Kidney (tissue), 14 donors: ENCODE data around the gene VOPP1. TPM values are rescaled to one million over a fixed set of nuclear protein-coding genes. Genes with fewer than 3 reads are reported as not detected.

Experiments
- DNase-seq, 5 donors: peaks; one replicate each; pipeline ENCODE4 v3.0.0-alpha.2; 2013 to 2020
- FAIRE-seq: peaks from 2 replicates; lab custom pipeline; 2012; peaks lifted over from hg19 to GRCh38; lab: Jason Lieb, UNC
- H3K27ac ChIP-seq, 2 donors: one replicate each; pipeline ENCODE4 v1.7.0; 2013; ENCODE audit warnings: low read depth in 2 of 2, low read length in 2 of 2, inconsistent platforms in 1 of 2
- H3K27me3 ChIP-seq: one replicate; pipeline ENCODE4 v1.7.1; 2013; ENCODE audit warnings: low read length, inconsistent platforms; ENCODE audit not compliant: control insufficient read depth, insufficient read depth
- H3K36me3 ChIP-seq, 3 donors: one replicate each; pipeline versions ENCODE4 v1.7.0 to v1.7.1; 2013; ENCODE audit warnings: low read length in 3 of 3, control low read depth in 1 of 3, inconsistent platforms in 1 of 3; ENCODE audit not compliant: insufficient read depth in 3 of 3, control insufficient read depth in 2 of 3
- H3K4me1 ChIP-seq, 3 donors: one replicate each; pipeline versions ENCODE4 v1.7.0 to v1.7.1; 2013; ENCODE audit warnings: low read length in 3 of 3, inconsistent platforms in 1 of 3, low read depth in 1 of 3; ENCODE audit not compliant: control insufficient read depth in 2 of 3, insufficient read depth in 2 of 3
- H3K4me3 ChIP-seq, 3 donors: one replicate each; pipeline versions ENCODE4 v1.7.0 to v1.8.1; 2013; ENCODE audit warnings: low read length in 3 of 3, control low read depth in 1 of 3, inconsistent platforms in 1 of 3
- H3K9ac ChIP-seq, 3 donors: one replicate each; pipeline versions ENCODE4 v1.7.0 to v1.7.1; 2013; ENCODE audit warnings: low read length in 3 of 3, control low read depth in 1 of 3, inconsistent platforms in 1 of 3
- H3K9me3 ChIP-seq, 3 donors: one replicate each; pipeline versions ENCODE4 v1.7.0 to v1.7.1; 2013; ENCODE audit warnings: low read length in 3 of 3, control low read depth in 1 of 3, inconsistent platforms in 1 of 3; ENCODE audit not compliant: control insufficient read depth in 2 of 3, insufficient read depth in 1 of 3
- CTCF ChIP-seq: IDR thresholded peaks from 3 replicates; pipeline ENCODE4 v1.5.1; 2012; ENCODE audit warnings: mild to moderate bottlenecking, moderate library complexity, borderline replicate concordance; ENCODE audit not compliant: insufficient read depth; ENCODE audit errors: extremely low read depth
- intact Hi-C: fragments of 100-400 bp; cut with DNase I; formaldehyde crosslinking; loops from one replicate; pipeline ENCODE4 v1.11.1; 2022
- polyA plus RNA-seq: library from polyadenylated mRNA; stranded (reverse); fragments of 350-450 nt; fragmentation: Illumina TruSeq; extraction: RNeasy Lipid Tissue Mini Kit (QIAGEN cat#74804); gene quantifications from one replicate; pipeline ENCODE4 v1.2.3, GENCODE V29; 2014; ENCODE audit warnings: low read depth, low replicate concordance; ENCODE audit not compliant: insufficient read depth
- total RNA-seq: library from RNA; stranded (reverse); fragmentation: NEBNext Ultra II Directional; extraction: Animal tissue kit (Norgen Biotek cat#: 25700); gene quantifications from one replicate; pipeline ENCODE4 v1.2.1, GENCODE V29; 2021
- donor health status: control.
- donor health status: control.
- donor health status: control.
- donor health status: control.
- donor health status: control.
- donor health status: DM: yes; HTN: yes; CAD: no.
- donor health status: Normal renal cell carcinoma (clear cell type).

Gene VOPP1
- total and polyA plus RNA-seq, 2 donors from 2014 or later, result 47.3 to 98.7 TPM

- no peak for TF ChIP-seq CTCF
- Histone ChIP-seq H3K9me3 (no peaks in the 10 kb centered on the region), H3K27me3 (no peaks in the 10 kb centered on the region), H3K4me3 (no peak overlapping the region), H3K9ac (no peak overlapping the region), H3K27ac (no peak overlapping the region), H3K4me1 (no peaks in the 10 kb centered on the region), H3K36me3 (peaks cover 0 to 3% (median 0%) of the 10 kb centered on the region in 3 donors)
- intact Hi-C loops, result no loop called here
- DNase-seq (no peak), FAIRE-seq (no peak)
These were observed 102.0 kb downstream of the VOPP1 start for GRCh38 chr7:55470261-55470660.

GRCh38 chr7:55469721-55470120, 102.6 kb downstream of the VOPP1 start:
- Histone ChIP-seq H3K27me3 (no peaks in the 10 kb centered on the region), H3K27ac (no peak overlapping the region), H3K9me3 (no peaks in the 10 kb centered on the region), H3K36me3 (peaks cover 0 to 3% (median 0%) of the 10 kb centered on the region in 3 donors), H3K4me3 (no peak overlapping the region), H3K4me1 (no peaks in the 10 kb centered on the region), H3K9ac (no peak overlapping the region)
- TF ChIP-seq CTCF, result no peak
- DNase-seq, result no peak
- no peak for FAIRE-seq
- intact Hi-C loops, result no loop called here

GRCh38 chr7:55469271-55469681, 103.0 kb downstream of the VOPP1 start:
- Histone ChIP-seq H3K9me3 (no peaks in the 10 kb centered on the region), H3K27me3 (no peaks in the 10 kb centered on the region), H3K27ac (no peak overlapping the region), H3K4me1 (no peaks in the 10 kb centered on the region), H3K36me3 (peaks cover 0 to 7% (median 0%) of the 10 kb centered on the region in 3 donors), H3K9ac (no peak overlapping the region), H3K4me3 (no peak overlapping the region)
- DNase-seq (no peak), FAIRE-seq (no peak)
- no peak for TF ChIP-seq CTCF
- intact Hi-C loops, result no loop called here

- Histone ChIP-seq H3K4me1 (no peaks in the 10 kb centered on the region), H3K27ac (no peak overlapping the region), H3K9me3 (no peaks in the 10 kb centered on the region), H3K9ac (no peak overlapping the region), H3K36me3 (peaks cover 0 to 7% (median 2%) of the 10 kb centered on the region in 3 donors), H3K27me3 (no peaks in the 10 kb centered on the region), H3K4me3 (no peak overlapping the region)
- FAIRE-seq (no peak), DNase-seq (no peak)
- TF ChIP-seq CTCF, result no peak
- intact Hi-C loops, result no loop called here
These were observed 103.8 kb downstream of the VOPP1 start for GRCh38 chr7:55468495-55468894.
